ENCODE measurements around the gene SPINT2. TPM values are rescaled to one million over a fixed set of nuclear protein-coding genes. Genes with fewer than 3 reads are reported as not detected.

Gene SPINT2
- total RNA-seq, 2 experiments from 2014 or later = 36.7 to 77.2 TPM

GRCh38 chr19:38221919-38222830, 42.2 kb upstream of the SPINT2 start:
- Histone ChIP-seq H3K4me3 (ENCODE audit: low read depth, low read length, poor library complexity, severe bottlenecking) (no peak overlapping the region), H3K9me2 (ENCODE audit: insufficient read depth, low read length) (no peaks in the 10 kb centered on the region), H3K36me3 (ENCODE audit: insufficient read depth, low read length) (peaks cover 3% of the 10 kb centered on the region; the same call in 1 of the 2 replicates), H3K4me1 (ENCODE audit: insufficient read depth, low read length, poor library complexity, severe bottlenecking) (peaks cover 20% of the 10 kb centered on the region), H3K4me2 (ENCODE audit: low read length) (no peak overlapping the region), H3K27ac (ENCODE audit: low read depth, low read length, poor library complexity, severe bottlenecking) (no peak overlapping the region), H3K9me3 (ENCODE audit: low read length) (no peaks in the 10 kb centered on the region), H2AFZ (ENCODE audit: low read length) (no peak overlapping the region), H3K79me2 (ENCODE audit: insufficient read depth, low read depth, low read length) (no peaks in the 10 kb centered on the region), H4K20me1 (ENCODE audit: insufficient read depth, low read length) (no peaks in the 10 kb centered on the region)
- intact Hi-C loops (cut with micrococcal nuclease; ENCODE audit: unreplicated experiment) = loop anchor here (5.0 to 10.0 kb wide), 2 partner anchors 80 to 247 kb away; no protein-coding TSS in a partner anchor
- BruUV-seq (replicated peaks) = no TSS peak
- CTCF ChIA-PET (ENCODE audit: unreplicated experiment) = no interaction called here
- POLR2A ChIA-PET = interaction anchor here (0.7 kb wide), 1 partner anchor 139 kb away, joined by 3 read pairs; no protein-coding TSS in a partner anchor
- TF ChIP-seq EZH2phosphoT487 (IDR thresholded peaks at IDR 0.05; ENCODE audit: borderline replicate concordance, low read depth, low read length) (no peak), CTCF (conservative IDR thresholded peaks at IDR 0.05; ENCODE audit: low read length) (no peak)
- no peak for DNase-seq (ENCODE audit: low spot score)

- no peaks in the 10 kb centered on the region for H3K79me2 ChIP-seq (ENCODE audit: insufficient read depth, low read depth, low read length)
- no peaks in the 10 kb centered on the region for H3K9me3 ChIP-seq (ENCODE audit: low read length)
- POLR2A ChIA-PET = no interaction called here
- CTCF ChIA-PET (ENCODE audit: unreplicated experiment) = no interaction called here
- no peak overlapping the region for H2AFZ ChIP-seq (ENCODE audit: low read length)
- peaks cover 20% of the 10 kb centered on the region for H3K4me1 ChIP-seq (ENCODE audit: insufficient read depth, low read length, poor library complexity, severe bottlenecking)
- H3K9me2 ChIP-seq (ENCODE audit: insufficient read depth, low read length) = no peaks in the 10 kb centered on the region
- TF ChIP-seq EZH2phosphoT487 (IDR thresholded peaks at IDR 0.05; ENCODE audit: borderline replicate concordance, low read depth, low read length) (no peak), CTCF (conservative IDR thresholded peaks at IDR 0.05; ENCODE audit: low read length) (no peak)
- H3K27ac ChIP-seq (ENCODE audit: low read depth, low read length, poor library complexity, severe bottlenecking) = no peak overlapping the region
- no TSS peak for BruUV-seq (replicated peaks)
- H3K36me3 ChIP-seq (ENCODE audit: insufficient read depth, low read length) = peaks cover 1% of the 10 kb centered on the region; the same call in 1 of the 2 replicates
- intact Hi-C loops (cut with micrococcal nuclease; ENCODE audit: unreplicated experiment) = loop anchor here (5.0 to 10.0 kb wide), 2 partner anchors 81 to 248 kb away; no protein-coding TSS in a partner anchor
- H4K20me1 ChIP-seq (ENCODE audit: insufficient read depth, low read length) = no peaks in the 10 kb centered on the region
- H3K4me2 ChIP-seq (ENCODE audit: low read length) = peak overlapping the region; percentile 74
- H3K4me3 ChIP-seq (ENCODE audit: low read depth, low read length, poor library complexity, severe bottlenecking) = peak overlapping the region; percentile 76
- no peak for DNase-seq (ENCODE audit: low spot score)
Measured at GRCh38 chr19:38223119-38223523, 41.3 kb upstream of the SPINT2 start.

- Histone ChIP-seq H3K9me2 (ENCODE audit: insufficient read depth, low read length) (no peaks in the 10 kb centered on the region), H3K9me3 (ENCODE audit: low read length) (no peaks in the 10 kb centered on the region), H3K4me1 (ENCODE audit: insufficient read depth, low read length, poor library complexity, severe bottlenecking) (peaks cover 21% of the 10 kb centered on the region), H3K27ac (ENCODE audit: low read depth, low read length, poor library complexity, severe bottlenecking) (no peak overlapping the region), H3K36me3 (ENCODE audit: insufficient read depth, low read length) (no peaks in the 10 kb centered on the region), H3K79me2 (ENCODE audit: insufficient read depth, low read depth, low read length) (no peaks in the 10 kb centered on the region), H3K4me2 (ENCODE audit: low read length) (peak overlapping the region; percentile 74), H2AFZ (ENCODE audit: low read length) (peak overlapping the region; percentile 77), H4K20me1 (ENCODE audit: insufficient read depth, low read length) (no peaks in the 10 kb centered on the region), H3K4me3 (ENCODE audit: low read depth, low read length, poor library complexity, severe bottlenecking) (peak overlapping the region; percentile 76)
- intact Hi-C loops (cut with micrococcal nuclease; ENCODE audit: unreplicated experiment) = loop anchor here (1.0 to 10.0 kb wide), 3 partner anchors 81 to 321 kb away; no protein-coding TSS in a partner anchor
- no peak for DNase-seq (ENCODE audit: low spot score)
- TF ChIP-seq EZH2phosphoT487 (IDR thresholded peaks at IDR 0.05; ENCODE audit: borderline replicate concordance, low read depth, low read length) (no peak), CTCF (conservative IDR thresholded peaks at IDR 0.05; ENCODE audit: low read length) (no peak)
- no TSS peak for BruUV-seq (replicated peaks)
- ChIA-PET POLR2A (no interaction called here), CTCF (ENCODE audit: unreplicated experiment) (no interaction called here)
Measured at GRCh38 chr19:38223617-38224013, 40.8 kb upstream of the SPINT2 start.
